Measurements from ENCODE around the gene HAUS3.
A peak's percentile ranks its signal among the peaks of the same experiment; 100 is the strongest.

Gene HAUS3

DNA sequence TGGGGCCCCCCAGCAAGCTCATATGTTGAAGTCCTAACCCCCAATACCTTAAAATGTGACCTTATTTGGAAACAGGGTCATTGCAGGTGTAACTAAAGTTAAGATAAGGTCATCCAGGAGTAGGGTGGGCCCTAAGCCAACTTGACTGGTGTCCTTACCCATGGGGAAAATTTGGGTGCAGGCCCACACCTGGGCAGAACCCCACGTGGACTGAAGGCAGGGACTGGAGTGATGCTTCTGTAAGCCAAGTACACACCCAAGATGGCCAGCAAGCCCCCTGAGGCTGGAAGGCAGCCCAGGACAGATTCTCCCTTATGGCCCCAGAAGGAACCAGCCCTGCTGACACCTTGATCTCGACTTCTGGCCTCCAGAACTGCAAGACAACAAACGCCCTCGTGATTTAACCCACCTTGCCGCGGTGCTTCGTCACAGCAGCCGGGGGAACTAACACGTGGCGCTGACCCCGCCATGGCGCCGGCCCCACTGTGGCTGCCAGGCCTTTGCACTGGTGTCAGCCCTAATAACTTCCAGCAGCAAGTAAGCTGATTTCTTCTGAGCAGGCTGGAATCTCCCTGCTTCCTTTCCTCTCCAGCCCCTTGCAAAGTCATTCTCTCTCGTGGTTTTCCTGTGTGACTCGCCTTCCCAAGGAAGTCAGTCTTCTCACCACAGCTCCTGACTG is 43.2 kb upstream of the HAUS3 start:
- TF ChIP-seq TEAD4 (IDR thresholded peaks at IDR 0.05) (no peak), RAD21 (IDR thresholded peaks at IDR 0.05; ENCODE audit: low read depth) (no peak), NFIC (IDR thresholded peaks at IDR 0.05) (no peak), FOXM1 (IDR thresholded peaks at IDR 0.05; ENCODE audit: borderline replicate concordance, low read depth) (no peak), CEBPB (IDR thresholded peaks at IDR 0.05) (no peak), TAF1 (IDR thresholded peaks at IDR 0.05; ENCODE audit: low read depth) (no peak), YY1 (IDR thresholded peaks at IDR 0.05; ENCODE audit: low read depth) (no peak), ZBTB7A (IDR thresholded peaks at IDR 0.05; ENCODE audit: low read depth) (no peak)
- TF ChIP-seq, protein P1, sequence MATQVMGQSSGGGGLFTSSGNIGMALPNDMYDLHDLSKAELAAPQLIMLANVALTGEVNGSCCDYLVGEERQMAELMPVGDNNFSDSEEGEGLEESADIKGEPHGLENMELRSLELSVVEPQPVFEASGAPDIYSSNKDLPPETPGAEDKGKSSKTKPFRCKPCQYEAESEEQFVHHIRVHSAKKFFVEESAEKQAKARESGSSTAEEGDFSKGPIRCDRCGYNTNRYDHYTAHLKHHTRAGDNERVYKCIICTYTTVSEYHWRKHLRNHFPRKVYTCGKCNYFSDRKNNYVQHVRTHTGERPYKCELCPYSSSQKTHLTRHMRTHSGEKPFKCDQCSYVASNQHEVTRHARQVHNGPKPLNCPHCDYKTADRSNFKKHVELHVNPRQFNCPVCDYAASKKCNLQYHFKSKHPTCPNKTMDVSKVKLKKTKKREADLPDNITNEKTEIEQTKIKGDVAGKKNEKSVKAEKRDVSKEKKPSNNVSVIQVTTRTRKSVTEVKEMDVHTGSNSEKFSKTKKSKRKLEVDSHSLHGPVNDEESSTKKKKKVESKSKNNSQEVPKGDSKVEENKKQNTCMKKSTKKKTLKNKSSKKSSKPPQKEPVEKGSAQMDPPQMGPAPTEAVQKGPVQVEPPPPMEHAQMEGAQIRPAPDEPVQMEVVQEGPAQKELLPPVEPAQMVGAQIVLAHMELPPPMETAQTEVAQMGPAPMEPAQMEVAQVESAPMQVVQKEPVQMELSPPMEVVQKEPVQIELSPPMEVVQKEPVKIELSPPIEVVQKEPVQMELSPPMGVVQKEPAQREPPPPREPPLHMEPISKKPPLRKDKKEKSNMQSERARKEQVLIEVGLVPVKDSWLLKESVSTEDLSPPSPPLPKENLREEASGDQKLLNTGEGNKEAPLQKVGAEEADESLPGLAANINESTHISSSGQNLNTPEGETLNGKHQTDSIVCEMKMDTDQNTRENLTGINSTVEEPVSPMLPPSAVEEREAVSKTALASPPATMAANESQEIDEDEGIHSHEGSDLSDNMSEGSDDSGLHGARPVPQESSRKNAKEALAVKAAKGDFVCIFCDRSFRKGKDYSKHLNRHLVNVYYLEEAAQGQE (IDR thresholded peaks at IDR 0.05; ENCODE audit: low read depth): no peak
- TF ChIP-seq, protein P2, sequence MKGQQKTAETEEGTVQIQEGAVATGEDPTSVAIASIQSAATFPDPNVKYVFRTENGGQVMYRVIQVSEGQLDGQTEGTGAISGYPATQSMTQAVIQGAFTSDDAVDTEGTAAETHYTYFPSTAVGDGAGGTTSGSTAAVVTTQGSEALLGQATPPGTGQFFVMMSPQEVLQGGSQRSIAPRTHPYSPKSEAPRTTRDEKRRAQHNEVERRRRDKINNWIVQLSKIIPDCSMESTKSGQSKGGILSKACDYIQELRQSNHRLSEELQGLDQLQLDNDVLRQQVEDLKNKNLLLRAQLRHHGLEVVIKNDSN (IDR thresholded peaks at IDR 0.05): no peak

DNA sequence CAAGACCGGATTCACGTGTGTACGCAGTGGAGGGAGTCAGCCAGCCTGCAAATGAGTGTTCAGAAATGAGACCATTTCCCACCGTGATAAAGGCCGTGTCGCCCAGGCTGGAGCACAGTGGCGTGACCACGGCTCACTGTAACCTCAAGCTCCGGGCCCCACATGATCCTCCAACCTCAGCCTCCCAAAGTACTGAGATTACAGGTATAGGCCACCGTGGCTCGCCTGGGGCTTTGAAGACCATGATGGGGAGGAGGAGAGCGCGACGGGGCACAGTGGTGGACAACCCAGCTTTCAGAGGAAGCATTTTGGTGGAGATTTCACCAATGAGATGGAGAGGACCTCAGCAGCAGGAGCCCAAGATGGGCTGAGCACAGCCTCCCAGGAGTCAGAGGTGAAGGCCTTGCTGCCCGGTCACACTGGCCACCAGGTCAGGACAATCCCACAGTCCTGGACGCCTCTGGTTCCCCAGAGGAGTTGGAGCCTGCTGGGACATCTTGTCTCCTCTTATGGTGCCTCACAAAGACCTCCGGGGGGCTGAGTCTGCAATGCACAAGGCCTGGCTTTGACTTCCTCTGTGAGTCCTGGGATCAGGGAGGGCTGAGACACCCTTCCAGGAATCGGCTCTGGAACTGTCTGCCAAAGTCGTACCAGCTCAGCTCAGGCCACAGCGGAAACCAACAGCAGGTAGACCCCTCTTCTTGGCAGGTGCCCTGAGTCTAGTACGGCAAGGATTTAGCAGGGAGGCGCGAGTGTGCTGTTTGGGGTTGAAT is 42.4 kb upstream of the HAUS3 start:
- TF ChIP-seq CREB1 (IDR thresholded peaks at IDR 0.05; ENCODE audit: low read depth) (no peak), NFIC (IDR thresholded peaks at IDR 0.05) (no peak), ZBTB7A (IDR thresholded peaks at IDR 0.05; ENCODE audit: low read depth) (no peak), EGR1 (IDR thresholded peaks at IDR 0.05) (no peak)
- TF ChIP-seq, protein P2 (IDR thresholded peaks at IDR 0.05): no peak
- TF ChIP-seq, protein P3, sequence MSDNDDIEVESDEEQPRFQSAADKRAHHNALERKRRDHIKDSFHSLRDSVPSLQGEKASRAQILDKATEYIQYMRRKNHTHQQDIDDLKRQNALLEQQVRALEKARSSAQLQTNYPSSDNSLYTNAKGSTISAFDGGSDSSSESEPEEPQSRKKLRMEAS (IDR thresholded peaks at IDR 0.05): no peak

DNA sequence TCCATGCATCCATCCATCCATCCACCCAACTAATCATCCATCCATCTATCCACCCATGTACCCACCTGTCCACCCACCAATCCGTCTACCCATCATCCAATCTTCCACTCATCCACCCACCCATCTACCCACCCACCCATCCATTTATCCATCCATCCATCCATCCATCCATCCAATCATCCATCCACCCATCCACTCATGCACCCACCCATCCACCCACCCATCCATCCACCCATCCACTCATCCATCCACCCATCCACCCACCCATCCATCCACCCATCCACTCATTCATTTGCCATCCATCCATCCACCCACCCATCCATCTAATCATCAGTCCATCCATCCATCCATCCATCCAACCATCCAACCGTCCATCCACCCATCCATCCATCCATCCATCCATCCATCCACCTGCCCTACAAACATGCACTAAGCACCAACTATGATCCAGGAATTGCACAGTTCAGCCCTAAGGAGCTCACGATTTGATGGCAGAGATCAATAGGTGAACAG is 41.3 kb upstream of the HAUS3 start:
- TF ChIP-seq TEAD4 (IDR thresholded peaks at IDR 0.05) (no peak), TCF12 (IDR thresholded peaks at IDR 0.05; ENCODE audit: low read depth) (no peak), RAD21 (IDR thresholded peaks at IDR 0.05; ENCODE audit: low read depth) (no peak)

DNA sequence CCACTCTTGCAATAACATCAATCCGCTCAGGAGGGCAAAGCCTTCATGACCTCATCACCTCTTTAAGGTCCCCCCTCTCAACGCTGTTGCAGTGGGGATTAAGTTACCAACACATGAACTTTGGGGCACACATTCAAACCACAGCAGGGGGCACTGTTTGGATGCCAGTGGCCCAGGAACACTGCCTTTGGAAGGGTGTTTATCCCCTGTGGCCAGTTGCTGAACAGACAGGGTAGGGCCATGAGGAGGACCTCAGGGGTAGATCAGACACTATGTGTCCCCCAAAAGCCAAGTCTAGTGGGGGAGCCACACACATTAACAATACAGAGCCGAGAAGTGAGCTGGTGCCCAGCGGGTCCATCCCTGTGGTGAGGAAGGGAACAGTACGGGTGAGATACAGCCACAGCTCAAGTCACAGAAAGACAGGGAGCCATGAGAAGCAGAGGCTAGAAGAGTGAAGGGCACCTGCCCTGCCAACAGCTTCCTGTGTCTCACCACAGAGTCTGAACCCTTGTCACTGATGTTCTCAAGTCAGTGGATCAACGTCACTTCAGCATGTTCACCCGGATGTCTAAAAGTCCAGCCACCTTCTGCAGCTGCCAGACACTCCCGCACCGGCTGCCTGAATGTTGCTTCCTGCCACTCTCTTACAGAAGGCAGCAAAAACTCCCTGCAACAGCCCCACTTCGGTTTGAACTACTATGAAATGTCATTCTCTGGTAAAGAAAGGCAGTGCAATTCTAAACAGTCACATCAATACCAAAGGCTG is 39.8 kb upstream of the HAUS3 start:
- TF ChIP-seq TAF1 (IDR thresholded peaks at IDR 0.05; ENCODE audit: low read depth) (no peak), RAD21 (IDR thresholded peaks at IDR 0.05; ENCODE audit: low read depth) (peak; percentile 20; the same call in 1 of the 2 replicates)

DNA sequence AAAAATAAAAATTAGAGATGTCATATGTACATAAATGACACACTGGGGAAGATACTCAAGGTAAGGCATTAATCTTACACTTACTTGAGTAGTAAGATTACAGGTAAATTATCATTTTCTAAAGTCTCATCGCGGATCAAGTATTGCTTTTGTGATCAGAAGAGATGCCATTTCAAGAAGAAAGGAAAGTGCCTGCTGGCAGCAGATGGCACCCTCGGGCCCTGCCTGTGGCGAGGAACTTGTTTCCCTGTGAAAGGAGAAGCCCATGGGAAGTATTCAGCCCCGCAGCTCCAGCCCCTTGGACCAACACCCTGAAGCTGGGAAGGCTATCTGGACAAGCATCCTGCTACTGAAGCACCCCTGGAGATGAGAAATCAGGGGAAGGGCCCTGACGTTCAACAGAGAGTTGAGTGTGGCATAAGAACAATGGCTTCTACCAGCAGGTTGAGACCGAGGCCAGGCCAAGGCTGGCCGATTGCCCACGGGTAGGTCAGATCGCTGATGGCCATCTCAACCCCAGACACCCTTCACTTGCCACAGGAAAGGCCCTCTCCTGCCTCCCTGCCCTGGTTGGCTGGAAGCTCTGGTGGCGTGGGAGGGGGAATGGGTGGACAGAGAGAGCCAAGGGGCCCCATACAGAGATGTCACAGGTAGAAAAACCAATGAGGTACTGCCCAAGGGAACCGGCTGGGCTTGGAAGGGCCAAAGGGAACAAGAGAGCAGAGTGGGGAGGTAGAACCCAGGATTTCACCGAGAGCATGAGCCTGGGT is 38.8 kb upstream of the HAUS3 start:
- TF ChIP-seq RAD21 (IDR thresholded peaks at IDR 0.05; ENCODE audit: low read depth): peak; percentile 24; the same call in 1 of the 2 replicates
- no peak for TF ChIP-seq ZBTB7A (IDR thresholded peaks at IDR 0.05; ENCODE audit: low read depth)

DNA sequence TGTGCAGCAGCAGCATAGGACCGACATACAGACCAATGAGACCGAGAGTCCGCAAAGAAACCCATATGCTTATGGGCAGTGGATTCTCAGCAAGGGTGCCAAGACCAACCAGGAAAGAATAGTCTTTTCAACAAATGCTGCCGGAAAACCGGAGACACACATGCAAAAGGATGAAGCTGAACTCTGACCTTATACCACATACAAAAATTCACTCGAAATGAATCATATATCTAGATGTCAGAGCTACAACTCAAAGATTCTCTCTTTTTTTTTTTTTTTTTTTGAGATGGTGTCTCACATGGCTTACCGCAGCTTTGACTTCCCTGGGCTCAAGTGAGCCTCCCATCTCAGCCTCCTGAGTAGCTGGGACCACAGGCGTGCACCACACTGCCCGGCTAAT is 36.0 kb upstream of the HAUS3 start:
- TF ChIP-seq FOXM1 (IDR thresholded peaks at IDR 0.05; ENCODE audit: borderline replicate concordance, low read depth) (no peak), TEAD4 (IDR thresholded peaks at IDR 0.05) (no peak), CREB1 (IDR thresholded peaks at IDR 0.05; ENCODE audit: low read depth) (no peak), NFIC (IDR thresholded peaks at IDR 0.05) (no peak), EGR1 (IDR thresholded peaks at IDR 0.05) (no peak), YY1 (IDR thresholded peaks at IDR 0.05; ENCODE audit: low read depth) (no peak)

DNA sequence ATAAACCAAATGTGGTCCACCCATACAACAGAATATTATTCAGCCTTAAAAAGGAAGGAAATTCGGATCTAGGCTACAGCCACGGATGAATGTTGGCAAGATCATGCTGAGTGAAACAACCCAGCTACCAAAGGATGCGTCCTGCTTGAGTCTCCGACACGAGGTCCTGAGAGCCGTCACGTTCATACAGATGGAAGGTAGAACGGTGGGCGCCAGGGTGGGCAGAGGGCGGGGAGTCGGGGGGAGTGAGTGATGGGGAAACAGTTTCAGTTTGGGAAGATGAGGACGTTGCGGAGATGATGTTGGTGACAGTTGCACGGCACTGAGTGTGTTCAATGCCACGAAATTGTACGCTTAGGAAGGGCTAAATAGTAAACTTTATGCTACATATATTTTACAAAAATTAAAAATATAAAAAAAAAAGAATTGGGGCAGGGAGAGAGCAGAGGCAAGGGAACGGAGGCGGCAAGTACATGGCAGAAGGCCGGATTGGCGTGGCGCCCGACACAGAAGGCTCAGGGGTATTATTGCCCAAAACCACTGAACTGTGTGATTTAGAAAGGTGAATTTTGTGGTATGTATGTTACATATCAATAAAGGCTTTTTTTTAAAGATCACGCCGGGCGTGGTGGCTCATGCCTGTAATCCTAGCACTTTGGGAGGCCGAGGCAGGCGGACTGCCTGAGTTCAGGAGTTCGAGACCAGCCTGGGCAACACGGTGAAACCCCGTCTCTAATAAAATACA is 34.8 kb upstream of the HAUS3 start:
- TF ChIP-seq CEBPB (IDR thresholded peaks at IDR 0.05): no peak
- no peak for TF ChIP-seq FOXM1 (IDR thresholded peaks at IDR 0.05; ENCODE audit: borderline replicate concordance, low read depth)
- TF ChIP-seq TCF12 (IDR thresholded peaks at IDR 0.05; ENCODE audit: low read depth): no peak
- TF ChIP-seq ZBTB7A (IDR thresholded peaks at IDR 0.05; ENCODE audit: low read depth): no peak
- TF ChIP-seq RAD21 (IDR thresholded peaks at IDR 0.05; ENCODE audit: low read depth): no peak

Measured in Ishikawa (cell line).